DOHH2 (cell line): Measurements from ENCODE around the gene RPL15.

ENCODE experiments used
- H3F3A ChIP-seq: fragments of 200-600 bp; sonication (generic), shearing (Covaris generic); 2 replicates; pipeline ENCODE4 v1.6.0; 2016; ENCODE audit warnings: antibody characterized with exemption, mild to moderate bottlenecking; ENCODE audit not compliant: control insufficient read depth, insufficient read depth
- H3K27ac ChIP-seq: fragments of 200-600 bp; sonication (generic); 2 replicates; pipeline ENCODE4 v1.5.1; 2014; ENCODE audit warnings: low read depth, mild to moderate bottlenecking, low read length, moderate library complexity
- H3K27me3 ChIP-seq: fragments of 200-600 bp; sonication (generic); 2 replicates; pipeline ENCODE4 v1.6.1; 2014; ENCODE audit warnings: mild to moderate bottlenecking, low read length, mixed read lengths; ENCODE audit not compliant: control insufficient read depth
- H3K36me3 ChIP-seq: fragments of 200-600 bp; sonication (generic); 2 replicates; pipeline ENCODE4 v1.6.1; 2014; ENCODE audit warnings: mild to moderate bottlenecking, low read length, moderate library complexity, mixed read lengths; ENCODE audit not compliant: control insufficient read depth
- H3K4me1 ChIP-seq: fragments of 200-600 bp; sonication (generic); 2 replicates; pipeline ENCODE4 v1.6.1; 2014; ENCODE audit warnings: mild to moderate bottlenecking, low read length, mixed read lengths; ENCODE audit not compliant: control insufficient read depth
- H3K4me2 ChIP-seq: fragments of 200-600 bp; sonication (generic); 2 replicates; pipeline ENCODE4 v1.6.0; 2014; ENCODE audit warnings: mild to moderate bottlenecking, low read length, moderate library complexity
- H3K4me3 ChIP-seq: fragments of 200-600 bp; sonication (generic); 2 replicates; pipeline ENCODE4 v1.5.1; 2014; ENCODE audit warnings: mild to moderate bottlenecking, low read length, mixed read lengths
- H3K79me2 ChIP-seq: fragments of 200-600 bp; sonication (generic); 2 replicates; pipeline ENCODE4 v1.6.1; 2014; ENCODE audit warnings: mild to moderate bottlenecking, low read length, mixed read lengths; ENCODE audit not compliant: control insufficient read depth
- H3K9me2 ChIP-seq: fragments of 200-600 bp; sonication (generic); replicated peaks from 2 replicates; pipeline ENCODE4 v1.6.1; 2014; ENCODE audit warnings: mild to moderate bottlenecking, low read length, mixed read lengths; ENCODE audit not compliant: control insufficient read depth
- H3K9me3 ChIP-seq: fragments of 200-600 bp; sonication (generic); 2 replicates; pipeline ENCODE4 v1.6.1; 2014; ENCODE audit warnings: antibody characterized with exemption, low read length, mixed read lengths; ENCODE audit not compliant: control insufficient read depth, insufficient read depth
- H4K20me1 ChIP-seq: fragments of 200-600 bp; sonication (generic); 2 replicates; pipeline ENCODE4 v1.6.0; 2014; ENCODE audit warnings: low read depth, mild to moderate bottlenecking, antibody characterized with exemption, low read length, moderate library complexity; ENCODE audit not compliant: control insufficient read depth, insufficient read depth
- EZH2phosphoT487 ChIP-seq: fragments of 200-600 bp; sonication (generic); IDR thresholded peaks from 2 replicates; pipeline ENCODE4 v1.6.1; 2017; ENCODE audit warnings: borderline replicate concordance, mild to moderate bottlenecking, antibody characterized with exemption, low read length, moderate library complexity, mixed read lengths
- TF ChIP-seq, protein P1 (sequence below): fragments of 200-600 bp; sonication (generic); IDR thresholded peaks from one replicate; pipeline ENCODE4 v1.5.1; 2014; ENCODE audit warnings: antibody characterized with exemption, mild to moderate bottlenecking, low read depth, low read length; ENCODE audit not compliant: poor library complexity, severe bottlenecking

Gene RPL15

DNA sequence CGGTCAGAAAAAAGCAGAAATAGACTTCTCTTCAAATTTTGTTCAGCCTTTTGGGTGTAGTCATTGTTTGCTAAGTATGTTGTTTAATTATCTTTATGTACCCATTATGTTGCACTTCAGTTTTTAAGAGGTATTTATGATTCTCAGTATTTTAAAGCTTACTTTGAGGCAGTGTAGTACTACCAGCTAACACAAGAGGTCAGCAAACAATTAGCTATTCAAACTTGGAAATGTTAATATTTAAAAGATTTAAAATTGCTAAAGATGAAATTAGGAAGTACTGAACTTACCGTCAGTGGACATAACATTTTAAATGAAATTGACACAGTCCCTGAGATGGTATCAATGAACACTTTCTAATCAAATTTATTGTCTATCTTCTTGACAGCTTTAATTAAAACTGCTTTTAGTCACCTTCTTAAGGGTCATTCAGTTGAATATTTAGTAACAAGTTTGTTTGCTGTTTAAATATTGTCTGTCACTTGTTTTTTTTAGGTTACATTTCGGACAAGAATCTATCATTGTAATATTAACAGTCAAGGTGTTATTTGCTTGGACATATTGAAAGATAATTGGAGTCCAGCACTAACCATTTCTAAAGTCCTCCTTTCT lies 28.2 kb upstream of the RPL15 start:
- no peaks in the 10 kb centered on the region for H3K79me2 ChIP-seq
- no peaks in the 10 kb centered on the region for H3K9me3 ChIP-seq
- peaks cover 10% of the 10 kb centered on the region; the same call in 1 of the 2 replicates for H4K20me1 ChIP-seq
- no peak overlapping the region for H3K27ac ChIP-seq
- no peaks in the 10 kb centered on the region for H3K27me3 ChIP-seq
- H3K4me1 ChIP-seq: no peaks in the 10 kb centered on the region
- H3F3A ChIP-seq: no peaks in the 10 kb centered on the region
- TF ChIP-seq, protein P1, sequence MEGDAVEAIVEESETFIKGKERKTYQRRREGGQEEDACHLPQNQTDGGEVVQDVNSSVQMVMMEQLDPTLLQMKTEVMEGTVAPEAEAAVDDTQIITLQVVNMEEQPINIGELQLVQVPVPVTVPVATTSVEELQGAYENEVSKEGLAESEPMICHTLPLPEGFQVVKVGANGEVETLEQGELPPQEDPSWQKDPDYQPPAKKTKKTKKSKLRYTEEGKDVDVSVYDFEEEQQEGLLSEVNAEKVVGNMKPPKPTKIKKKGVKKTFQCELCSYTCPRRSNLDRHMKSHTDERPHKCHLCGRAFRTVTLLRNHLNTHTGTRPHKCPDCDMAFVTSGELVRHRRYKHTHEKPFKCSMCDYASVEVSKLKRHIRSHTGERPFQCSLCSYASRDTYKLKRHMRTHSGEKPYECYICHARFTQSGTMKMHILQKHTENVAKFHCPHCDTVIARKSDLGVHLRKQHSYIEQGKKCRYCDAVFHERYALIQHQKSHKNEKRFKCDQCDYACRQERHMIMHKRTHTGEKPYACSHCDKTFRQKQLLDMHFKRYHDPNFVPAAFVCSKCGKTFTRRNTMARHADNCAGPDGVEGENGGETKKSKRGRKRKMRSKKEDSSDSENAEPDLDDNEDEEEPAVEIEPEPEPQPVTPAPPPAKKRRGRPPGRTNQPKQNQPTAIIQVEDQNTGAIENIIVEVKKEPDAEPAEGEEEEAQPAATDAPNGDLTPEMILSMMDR: peak; percentile 67
- TF ChIP-seq EZH2phosphoT487: no peak
- no peak overlapping the region for H3K4me3 ChIP-seq
- no peaks in the 10 kb centered on the region for H3K9me2 ChIP-seq
- peaks cover 40% of the 10 kb centered on the region for H3K36me3 ChIP-seq
- H3K4me2 ChIP-seq: no peak overlapping the region

- no peaks in the 10 kb centered on the region for H3K9me3 ChIP-seq
- H3K4me1 ChIP-seq: no peaks in the 10 kb centered on the region
- H3F3A ChIP-seq: no peaks in the 10 kb centered on the region
- H3K27me3 ChIP-seq: no peaks in the 10 kb centered on the region
- peaks cover 40% of the 10 kb centered on the region for H3K36me3 ChIP-seq
- no peak overlapping the region for H3K27ac ChIP-seq
- peaks cover 10% of the 10 kb centered on the region; the same call in 1 of the 2 replicates for H4K20me1 ChIP-seq
- H3K79me2 ChIP-seq: no peaks in the 10 kb centered on the region
- no peaks in the 10 kb centered on the region for H3K9me2 ChIP-seq
- TF ChIP-seq, protein P1: no peak
- no peak for TF ChIP-seq EZH2phosphoT487
- no peak overlapping the region for H3K4me2 ChIP-seq
- H3K4me3 ChIP-seq: no peak overlapping the region
Measured at GRCh38 chr3:23889386-23889785, 27.5 kb upstream of the RPL15 start.

DNA sequence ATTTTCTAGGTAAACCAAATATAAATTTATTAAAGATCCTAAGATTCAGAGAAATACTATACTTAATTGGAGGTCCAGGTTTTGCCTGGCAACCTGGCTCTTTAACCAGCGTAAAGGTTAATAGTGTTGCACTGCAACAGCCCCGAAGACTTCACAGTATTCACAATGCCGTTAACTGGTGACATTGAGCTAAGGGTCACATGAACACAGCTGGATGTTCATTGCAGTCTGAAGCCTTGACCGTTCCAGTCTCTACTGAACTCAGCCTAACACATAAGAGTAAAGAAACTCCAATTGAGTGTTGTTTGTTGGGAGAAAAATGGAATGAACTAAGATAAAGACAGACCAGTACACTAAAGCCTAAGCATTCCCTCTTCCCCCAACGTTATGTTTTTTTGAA lies 27.0 kb upstream of the RPL15 start:
- H3K36me3 ChIP-seq: peaks cover 40% of the 10 kb centered on the region
- H3K27ac ChIP-seq: no peak overlapping the region
- no peaks in the 10 kb centered on the region for H3F3A ChIP-seq
- no peaks in the 10 kb centered on the region for H3K79me2 ChIP-seq
- no peak overlapping the region for H3K4me2 ChIP-seq
- no peaks in the 10 kb centered on the region for H3K4me1 ChIP-seq
- H4K20me1 ChIP-seq: peaks cover 10% of the 10 kb centered on the region; the same call in 1 of the 2 replicates
- no peaks in the 10 kb centered on the region for H3K27me3 ChIP-seq
- H3K9me2 ChIP-seq: no peaks in the 10 kb centered on the region
- no peak overlapping the region for H3K4me3 ChIP-seq
- H3K9me3 ChIP-seq: no peaks in the 10 kb centered on the region
- TF ChIP-seq, protein P1: no peak
- TF ChIP-seq EZH2phosphoT487: no peak
